PFSK-1 (cell line): ENCODE results near the gene FAM217B.

Experiments
- FOXP2 ChIP-seq: optimal IDR thresholded peaks from 2 replicates; pipeline ENCODE3; 2011; ENCODE audit warnings: borderline replicate concordance, control low read depth, inconsistent platforms; ENCODE audit not compliant: insufficient read depth; ENCODE audit errors: extremely low read length, extremely low read depth
- POLR2AphosphoS5 ChIP-seq: IDR thresholded peaks from 2 replicates; pipeline ENCODE4 v1.6.1; 2012; ENCODE audit warnings: low read depth, mild to moderate bottlenecking, control low read depth, low read length, moderate library complexity
- SIN3A ChIP-seq: IDR thresholded peaks from 2 replicates; pipeline ENCODE4 v1.6.1; 2012; ENCODE audit warnings: mild to moderate bottlenecking, low read length, moderate library complexity, borderline replicate concordance; ENCODE audit not compliant: insufficient read depth
- TAF1 ChIP-seq: IDR thresholded peaks from 2 replicates; pipeline ENCODE4 v1.6.1; 2012; ENCODE audit warnings: low read length, control low read depth, borderline replicate concordance; ENCODE audit not compliant: insufficient read depth
- TF ChIP-seq, protein P1 (sequence below), 2 experiments: IDR thresholded peaks; 2 replicates each; pipeline versions ENCODE4 v1.6.1 to v1.8.0; 2011 to 2012; ENCODE audit warnings: low read depth in 2 of 2, low read length in 2 of 2, control low read depth in 1 of 2, inconsistent platforms in 1 of 2, mild to moderate bottlenecking in 1 of 2, moderate library complexity in 1 of 2; ENCODE audit not compliant: insufficient read depth in 1 of 2

The FAM217B gene

DNA sequence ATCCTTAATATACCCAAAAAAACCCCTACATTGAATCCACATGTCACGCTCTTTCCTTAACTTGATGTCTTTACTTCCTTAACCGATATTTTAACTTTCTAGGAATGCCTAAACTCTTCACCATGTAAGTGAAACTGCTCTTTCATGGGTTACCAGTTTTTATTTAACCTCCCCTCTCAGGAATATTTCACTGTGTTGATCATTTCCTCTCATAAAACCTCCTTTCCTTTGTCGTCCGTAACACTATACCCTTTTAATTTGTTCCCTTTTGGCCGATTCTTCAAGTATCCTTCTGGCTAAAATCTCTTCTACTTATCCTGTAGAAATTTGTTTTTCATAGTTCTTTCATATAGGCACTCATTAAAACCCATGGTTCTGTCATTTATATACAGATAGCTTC, 31.3 kb upstream of the FAM217B start:
- TF ChIP-seq SIN3A (no peak), FOXP2 (no peak), POLR2AphosphoS5 (no peak), TAF1 (no peak)
- TF ChIP-seq, protein P1, sequence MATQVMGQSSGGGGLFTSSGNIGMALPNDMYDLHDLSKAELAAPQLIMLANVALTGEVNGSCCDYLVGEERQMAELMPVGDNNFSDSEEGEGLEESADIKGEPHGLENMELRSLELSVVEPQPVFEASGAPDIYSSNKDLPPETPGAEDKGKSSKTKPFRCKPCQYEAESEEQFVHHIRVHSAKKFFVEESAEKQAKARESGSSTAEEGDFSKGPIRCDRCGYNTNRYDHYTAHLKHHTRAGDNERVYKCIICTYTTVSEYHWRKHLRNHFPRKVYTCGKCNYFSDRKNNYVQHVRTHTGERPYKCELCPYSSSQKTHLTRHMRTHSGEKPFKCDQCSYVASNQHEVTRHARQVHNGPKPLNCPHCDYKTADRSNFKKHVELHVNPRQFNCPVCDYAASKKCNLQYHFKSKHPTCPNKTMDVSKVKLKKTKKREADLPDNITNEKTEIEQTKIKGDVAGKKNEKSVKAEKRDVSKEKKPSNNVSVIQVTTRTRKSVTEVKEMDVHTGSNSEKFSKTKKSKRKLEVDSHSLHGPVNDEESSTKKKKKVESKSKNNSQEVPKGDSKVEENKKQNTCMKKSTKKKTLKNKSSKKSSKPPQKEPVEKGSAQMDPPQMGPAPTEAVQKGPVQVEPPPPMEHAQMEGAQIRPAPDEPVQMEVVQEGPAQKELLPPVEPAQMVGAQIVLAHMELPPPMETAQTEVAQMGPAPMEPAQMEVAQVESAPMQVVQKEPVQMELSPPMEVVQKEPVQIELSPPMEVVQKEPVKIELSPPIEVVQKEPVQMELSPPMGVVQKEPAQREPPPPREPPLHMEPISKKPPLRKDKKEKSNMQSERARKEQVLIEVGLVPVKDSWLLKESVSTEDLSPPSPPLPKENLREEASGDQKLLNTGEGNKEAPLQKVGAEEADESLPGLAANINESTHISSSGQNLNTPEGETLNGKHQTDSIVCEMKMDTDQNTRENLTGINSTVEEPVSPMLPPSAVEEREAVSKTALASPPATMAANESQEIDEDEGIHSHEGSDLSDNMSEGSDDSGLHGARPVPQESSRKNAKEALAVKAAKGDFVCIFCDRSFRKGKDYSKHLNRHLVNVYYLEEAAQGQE (IDR thresholded peaks at IDR 0.05; ENCODE audit: insufficient read depth in 1 of 2, low read depth in 2 of 2, low read length in 2 of 2): no peak

DNA sequence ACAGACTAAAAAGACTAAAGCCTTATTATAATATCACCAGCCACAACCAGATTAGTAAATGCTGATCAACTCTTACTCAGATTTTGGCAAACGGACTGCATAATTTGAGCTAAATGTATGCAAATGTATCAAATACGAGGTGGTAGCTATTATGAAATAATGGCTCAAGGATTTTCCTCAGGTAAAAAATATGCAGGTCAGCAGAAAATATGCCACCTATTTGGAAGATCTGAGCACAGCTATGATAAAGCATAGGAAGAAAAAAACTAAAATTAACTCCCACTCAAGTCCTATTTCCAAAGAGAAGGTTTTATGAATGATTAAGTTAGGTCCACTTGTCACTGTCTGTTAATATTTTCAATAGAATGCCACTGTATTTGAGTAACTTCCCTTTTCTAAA, 29.1 kb upstream of the FAM217B start:
- TF ChIP-seq FOXP2: no peak
- TF ChIP-seq, protein P1 (IDR thresholded peaks at IDR 0.05; ENCODE audit: insufficient read depth in 1 of 2, low read depth in 2 of 2, low read length in 2 of 2): no peak
- no peak for TF ChIP-seq SIN3A

DNA sequence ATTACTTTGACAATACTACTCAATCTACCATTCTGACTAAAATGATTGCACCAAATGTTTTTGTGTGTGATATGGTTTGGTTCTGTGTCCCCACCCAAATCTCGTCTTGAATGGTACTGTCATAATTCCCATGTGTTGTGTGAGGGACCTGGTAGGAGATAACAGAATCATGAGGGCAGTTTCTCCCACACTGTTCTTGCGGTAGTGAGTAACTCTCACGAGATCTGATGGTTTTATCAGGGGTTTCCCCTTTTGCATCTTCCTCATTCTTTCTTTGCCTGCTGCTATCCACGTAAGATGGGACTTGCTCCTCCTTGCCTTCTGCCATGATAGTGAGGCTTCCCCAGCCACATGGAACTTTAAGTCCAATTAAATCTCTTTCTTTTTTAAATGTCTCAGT, 27.6 kb upstream of the FAM217B start:
- TF ChIP-seq, protein P1 (IDR thresholded peaks at IDR 0.05; ENCODE audit: insufficient read depth in 1 of 2, low read depth in 2 of 2, low read length in 2 of 2): no peak
- TF ChIP-seq SIN3A: no peak

DNA sequence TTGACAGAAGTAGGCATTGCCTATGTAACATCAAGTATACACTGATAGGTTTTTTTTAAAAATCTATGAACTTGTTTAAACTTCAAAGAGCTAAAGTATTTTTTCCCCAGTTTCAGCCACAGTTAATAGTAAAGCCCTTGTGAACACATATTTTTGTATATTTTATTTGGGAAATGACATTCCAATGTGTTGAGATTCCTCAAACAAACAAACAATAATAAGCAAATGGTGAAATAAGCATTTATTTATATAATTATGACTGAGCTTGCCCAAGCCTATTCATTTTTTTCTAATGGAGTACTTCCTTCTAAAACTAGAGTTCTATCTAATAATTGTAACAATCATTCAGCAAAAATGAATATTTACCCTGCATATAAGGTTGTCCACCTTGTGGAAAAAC, 19.2 kb upstream of the FAM217B start:
- TF ChIP-seq, protein P1 (IDR thresholded peaks at IDR 0.05; ENCODE audit: insufficient read depth in 1 of 2, low read depth in 2 of 2, low read length in 2 of 2): no peak
- no peak for TF ChIP-seq SIN3A
- TF ChIP-seq FOXP2: no peak
- no peak for TF ChIP-seq POLR2AphosphoS5
- TF ChIP-seq TAF1: no peak

DNA sequence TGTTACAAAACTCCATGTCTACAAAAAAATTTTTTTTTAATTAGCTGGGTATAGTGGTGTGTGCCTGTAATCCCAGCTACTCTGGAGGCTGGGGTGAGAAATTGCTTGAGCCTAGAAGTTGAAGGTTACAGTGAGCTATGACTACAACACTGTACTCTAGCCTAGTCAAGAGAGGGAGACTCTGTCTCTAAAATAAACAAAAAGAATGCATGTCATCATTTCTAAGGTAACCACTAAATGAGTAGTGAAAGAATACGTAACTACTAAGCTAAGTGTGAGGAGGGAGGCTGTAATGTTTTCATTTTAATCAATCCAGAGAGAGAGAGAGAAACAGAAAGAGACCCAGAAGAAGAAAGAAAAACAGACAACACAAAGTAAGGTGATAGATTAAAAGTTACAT, 16.7 kb upstream of the FAM217B start:
- TF ChIP-seq FOXP2 (no peak), SIN3A (no peak), TAF1 (no peak), POLR2AphosphoS5 (no peak)
- TF ChIP-seq, protein P1 (IDR thresholded peaks at IDR 0.05; ENCODE audit: insufficient read depth in 1 of 2, low read depth in 2 of 2, low read length in 2 of 2): no peak
